Body of pancreas (tissue), 4 donors: ENCODE measurements around the gene TTC3. TPM values are rescaled to one million over a fixed set of nuclear protein-coding genes. Genes with fewer than 3 reads are reported as not detected.
A peak's percentile ranks its signal among the peaks of the same experiment; 100 is the strongest.

Experiments used
- ATAC-seq: fragments of 150-250 bp; one replicate; pipeline ENCODE4 v1.9.1; 2016
- DNase-seq, 4 donors: peaks; one replicate each; pipeline ENCODE4 v3.0.0-alpha.2; 2019
- H3K27ac ChIP-seq, 4 donors: fragments of 200-600 bp; sonication (generic); 1 replicate in 3 of 4; 2 replicates in 1 of 4; pipeline versions ENCODE4 v1.5.1 to v1.6.1; 2016 to 2019; ENCODE audit warnings: mild to moderate bottlenecking in 1 of 4, mixed read lengths in 1 of 4, moderate library complexity in 1 of 4
- H3K27me3 ChIP-seq, 2 donors: fragments of 200-600 bp; sonication (generic); one replicate each; pipeline ENCODE4 v1.6.0; 2016; ENCODE audit warnings: mild to moderate bottlenecking in 1 of 2
- H3K36me3 ChIP-seq, 2 donors: fragments of 200-600 bp; sonication (generic); replicated peaks in 1 of 2; 2 replicates each; pipeline ENCODE4 v1.5.1; 2016; ENCODE audit warnings: low read depth in 2 of 2; ENCODE audit not compliant: insufficient read depth in 1 of 2
- H3K4me1 ChIP-seq: fragments of 200-600 bp; sonication (generic); one replicate; pipeline ENCODE4 v1.6.0; 2016
- H3K4me3 ChIP-seq, 2 donors: fragments of 200-600 bp; sonication (generic); 1 replicate in 1 of 2; 2 replicates in 1 of 2; pipeline ENCODE4 v1.5.1; 2016 to 2019
- H3K9me3 ChIP-seq, 3 donors: fragments of 200-600 bp; sonication (generic); 1 replicate in 2 of 3; 2 replicates in 1 of 3; pipeline ENCODE4 v1.5.1; 2016
- CTCF ChIP-seq, 7 experiments: fragments of 450-650 bp in 4 of 7; fragments of 200-600 bp in 3 of 7; sonication (generic) in 3 of 7; IDR thresholded peaks; one replicate each; pipeline ENCODE4 v1.5.1; 2016 to 2019; ENCODE audit warnings: antibody characterized with exemption in 7 of 7
- POLR2A ChIP-seq, 3 donors: fragments of 450-650 bp; IDR thresholded peaks; one replicate each; pipeline ENCODE4 v1.6.1; 2016; ENCODE audit warnings: antibody characterized with exemption in 3 of 3, mild to moderate bottlenecking in 2 of 3
- WGBS, 2 donors: methylation state at CpG; one replicate each; pipeline ENCODE4 v1.1.5; 2017; 5-methylcytosine and 5-hydroxymethylcytosine counted together
- intact Hi-C: fragments of 100-400 bp; cut with DNase I; formaldehyde crosslinking; loops from one replicate; pipeline ENCODE4 v1.15.1; 2023
- total RNA-seq, 2 donors: library from RNA; depleted of rRNA; stranded (reverse); fragments of >200 nt; gene quantifications; one replicate each; pipeline ENCODE4 v1.1.0, GENCODE V29; 2016

Gene TTC3
- total RNA-seq, 2 donors from 2014 or later, result 99.9 to 246 TPM

DNA sequence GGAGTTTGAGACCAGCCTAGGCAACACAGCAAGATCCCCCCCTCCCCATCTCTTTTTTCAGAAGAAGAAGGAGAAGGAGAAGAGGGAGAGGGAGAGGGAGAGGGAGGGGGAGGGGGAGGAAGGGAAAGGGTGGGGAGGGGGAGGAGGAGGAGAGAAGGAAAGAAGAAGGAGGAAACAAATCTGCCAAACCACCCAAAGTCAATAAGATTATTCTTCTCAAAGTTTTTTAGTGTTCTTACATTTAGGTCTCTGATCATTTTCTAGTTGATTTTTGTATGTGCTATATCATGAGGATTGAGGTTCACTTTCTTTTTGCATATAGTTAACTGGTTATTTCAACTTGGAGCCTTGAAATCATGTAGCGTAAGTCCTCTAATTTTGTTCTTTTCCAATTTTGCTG, 137.7 kb downstream of the TTC3 start:
- H3K9me3 ChIP-seq, result no peaks in the 10 kb centered on the region
- 89 to 100% methylated on average over 1 of the region's 1 CpG for WGBS, 2 donors
- TF ChIP-seq CTCF (IDR thresholded peaks at IDR 0.05) (no peak), POLR2A (IDR thresholded peaks at IDR 0.05) (no peak)
- H3K27me3 ChIP-seq, result no peaks in the 10 kb centered on the region
- no peak overlapping the region for H3K4me3 ChIP-seq
- DNase-seq (no peak), ATAC-seq (no peak)
- no peaks in the 10 kb centered on the region for H3K36me3 ChIP-seq
- peaks cover 30% of the 10 kb centered on the region for H3K4me1 ChIP-seq
- intact Hi-C loops, result no loop called here
- H3K27ac ChIP-seq, result no peak overlapping the region

DNA sequence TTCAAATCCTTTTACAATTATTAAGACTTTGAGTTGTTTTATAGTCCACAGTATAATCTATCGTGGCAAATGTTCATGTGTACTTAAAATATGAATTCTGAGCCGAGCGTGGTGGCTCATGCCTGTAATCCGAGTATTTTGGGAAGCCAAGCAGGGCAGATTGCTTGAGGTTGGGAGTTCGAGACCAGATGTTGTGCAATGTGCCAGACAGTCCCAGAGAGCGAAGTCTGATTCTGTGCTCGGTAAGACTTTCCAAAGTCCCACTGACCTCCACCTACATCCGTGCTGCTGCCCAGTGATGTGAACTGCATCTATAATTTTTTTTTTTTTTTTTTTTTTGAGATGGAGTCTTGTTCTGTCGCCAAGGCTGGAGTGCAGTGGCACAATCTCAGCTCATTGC, 141.9 kb downstream of the TTC3 start:
- H3K27ac ChIP-seq, result no peak overlapping the region
- H3K4me3 ChIP-seq, result no peak overlapping the region
- TF ChIP-seq POLR2A (IDR thresholded peaks at IDR 0.05), result no peak
- TF ChIP-seq CTCF (IDR thresholded peaks at IDR 0.05), result no peak
- peaks cover 3% of the 10 kb centered on the region for H3K4me1 ChIP-seq
- DNase-seq (no peak), ATAC-seq (no peak)
- no peaks in the 10 kb centered on the region for H3K36me3 ChIP-seq
- intact Hi-C loops, result no loop called here
- 85 to 89% methylated on average over 9 of the region's 9 CpGs for WGBS, 2 donors
- no peaks in the 10 kb centered on the region for H3K27me3 ChIP-seq
- no peaks in the 10 kb centered on the region for H3K9me3 ChIP-seq

GRCh38 chr21:37219761-37220432, 146.8 kb downstream of the TTC3 start:
- Histone ChIP-seq H3K4me3 (peak overlapping the region in 1 of 2 donors; percentile 21), H3K27me3 (no peaks in the 10 kb centered on the region), H3K9me3 (no peaks in the 10 kb centered on the region), H3K4me1 (peaks cover 6% of the 10 kb centered on the region), H3K36me3 (peaks cover 3 to 7% of the 10 kb centered on the region in 2 donors), H3K27ac (peak overlapping the region in 3 of 4 donors; percentile 61 to 79 (median 77))
- intact Hi-C loops, result no loop called here
- ATAC-seq (no peak), DNase-seq (no peak)
- TF ChIP-seq CTCF (IDR thresholded peaks at IDR 0.05), result no peak
- no peak for TF ChIP-seq POLR2A (IDR thresholded peaks at IDR 0.05)
- WGBS, 2 donors, result 40 to 53% methylated on average over 13 of the region's 13 CpGs

DNA sequence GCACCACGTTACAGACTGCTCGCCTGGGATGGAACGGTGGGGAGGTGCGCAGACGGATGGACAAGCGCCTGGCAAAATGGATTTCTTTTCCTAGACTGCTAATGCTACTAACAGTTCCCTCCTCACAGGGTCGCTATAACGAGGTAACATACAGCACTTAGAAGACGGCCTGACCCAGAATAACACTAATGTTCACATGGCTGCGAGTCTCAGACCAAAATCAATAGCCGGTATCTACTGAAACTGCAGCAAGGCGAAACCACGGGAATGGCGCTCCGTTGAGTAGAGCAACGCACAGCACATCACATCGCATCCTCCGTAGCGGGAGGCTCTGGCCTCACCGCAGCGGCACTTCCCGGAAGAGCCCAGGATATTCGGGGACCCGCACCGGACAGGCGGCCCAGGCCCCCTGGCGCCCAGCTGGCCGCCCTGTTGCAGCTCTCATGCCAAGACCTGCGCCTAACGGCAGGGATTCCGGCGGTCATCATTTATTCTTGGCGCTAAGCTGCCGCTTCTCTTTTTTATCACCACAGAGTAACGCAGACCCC, 147.5 kb downstream of the TTC3 start:
- no peaks in the 10 kb centered on the region for H3K9me3 ChIP-seq
- WGBS, 2 donors, result 2 to 8% methylated on average over 18 to 35 of the region's 35 CpGs
- peaks cover 6% of the 10 kb centered on the region for H3K4me1 ChIP-seq
- no peaks in the 10 kb centered on the region for H3K27me3 ChIP-seq
- peak overlapping the region; percentile 61 to 79 (median 70) for H3K27ac ChIP-seq
- DNase-seq (peak; percentile 23 to 28 (median 26)), ATAC-seq (peak; percentile 48)
- intact Hi-C loops, result no loop called here
- H3K4me3 ChIP-seq, result peak overlapping the region in 1 of 2 donors; percentile 21
- H3K36me3 ChIP-seq, result peaks cover 8 to 10% of the 10 kb centered on the region in 2 donors
- TF ChIP-seq CTCF (IDR thresholded peaks at IDR 0.05) (peak in 3 of 7 experiments; percentile 9 to 16 (median 15)), POLR2A (IDR thresholded peaks at IDR 0.05) (no peak)
